GM21528 (cell line): ENCODE data around the gene LRBA.
"Not testable (repeated sequence)": the region's sequence is repeated elsewhere in the genome, so short reads cannot be mapped to it uniquely, and the experiment has no call there.

ENCODE experiments used
- ATAC-seq: cut with Tn5 transposase; IDR thresholded peaks from one replicate; pipeline ENCODE4 v1.9.1; 2021; ENCODE audit warnings: mild to moderate bottlenecking, moderate library complexity; ENCODE audit not compliant: unreplicated experiment, low FRiP score

Gene LRBA

GRCh38 chr4:150949342-150949741 is 65.7 kb downstream of the LRBA start:
- ATAC-seq, result no peak

DNA sequence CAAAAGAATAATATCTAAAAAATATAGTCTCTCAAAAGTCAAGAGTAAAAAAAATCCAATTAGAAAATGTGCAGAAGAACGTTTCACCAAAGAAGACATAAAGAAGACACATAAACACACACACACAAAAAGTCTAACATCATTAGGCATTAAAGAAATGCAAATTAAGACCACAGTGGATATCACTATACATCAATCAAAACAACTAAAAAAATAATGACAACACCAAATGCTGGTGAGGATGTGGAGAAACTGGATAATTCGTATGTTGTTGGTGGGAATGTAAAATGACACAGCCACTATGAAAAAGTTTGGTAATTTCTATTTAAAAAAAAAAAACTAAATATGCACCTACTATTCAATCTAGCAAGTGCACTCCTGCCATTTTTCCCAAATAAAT is 66.4 kb downstream of the LRBA start:
- no peak for ATAC-seq

- ATAC-seq, result no peak
Measured at GRCh38 chr4:150948074-150948473, 67.0 kb downstream of the LRBA start.

DNA sequence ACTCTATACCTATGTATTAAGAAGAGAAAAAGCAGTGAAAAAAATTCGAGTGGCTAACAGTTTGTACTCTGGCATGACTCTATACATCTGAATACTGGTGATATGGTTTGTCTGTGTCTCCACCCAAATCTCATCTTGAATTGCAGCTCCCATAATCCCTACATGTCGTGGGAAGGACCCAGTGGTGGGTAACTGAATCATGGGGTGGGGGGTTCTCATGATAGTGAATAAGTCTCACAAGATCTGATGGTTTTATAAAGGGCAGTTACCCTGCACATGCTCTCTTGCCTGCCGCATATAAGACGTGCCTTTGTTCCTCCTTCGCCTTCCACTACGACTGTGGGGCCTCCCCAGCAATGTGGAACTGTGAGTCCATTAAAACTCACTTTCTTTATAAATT is 70.4 kb downstream of the LRBA start:
- ATAC-seq, result no peak

- ATAC-seq, result no peak
Measured at GRCh38 chr4:150943818-150944217, 71.3 kb downstream of the LRBA start.

DNA sequence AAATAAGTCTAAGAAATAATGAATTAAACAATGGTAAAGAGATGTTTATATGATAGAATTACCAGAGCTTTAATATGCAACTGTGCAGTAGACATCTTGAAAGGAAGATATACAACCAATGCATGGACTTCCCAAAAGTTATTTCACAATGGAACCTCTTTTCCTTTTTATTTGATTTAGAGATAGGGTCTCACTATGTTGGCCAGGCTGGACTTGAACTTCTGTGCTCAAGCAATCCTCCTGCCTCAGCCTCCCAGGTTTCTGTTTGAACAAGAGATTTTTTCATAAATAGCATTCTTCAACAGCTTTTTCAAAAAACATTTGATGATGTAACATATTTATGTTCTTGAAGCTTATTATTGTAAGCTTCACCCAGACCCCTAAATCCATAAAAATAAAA is 72.0 kb downstream of the LRBA start:
- no peak for ATAC-seq

- no peak for ATAC-seq
Measured at GRCh38 chr4:150942539-150942938, 72.5 kb downstream of the LRBA start.

GRCh38 chr4:150940123-150940522 is 75.0 kb downstream of the LRBA start:
- ATAC-seq, result no peak

DNA sequence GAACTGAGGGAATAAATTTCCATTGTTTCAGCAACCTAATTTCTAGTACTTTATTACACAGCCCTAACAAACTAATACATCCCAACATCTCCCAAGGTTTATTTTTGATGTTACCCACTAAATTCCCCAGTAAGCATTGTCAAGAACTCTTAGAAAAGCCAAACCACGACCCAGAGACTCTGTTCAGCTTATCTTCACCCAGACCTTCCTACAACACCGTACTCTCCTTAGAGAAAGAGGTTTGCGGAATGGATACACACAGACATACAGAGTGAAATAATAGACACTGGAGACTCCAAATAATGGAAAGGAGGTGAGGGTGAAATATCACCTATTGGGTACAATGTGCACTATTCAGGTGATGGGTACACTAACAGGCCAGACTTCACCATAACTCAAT is 75.6 kb downstream of the LRBA start:
- no peak for ATAC-seq

DNA sequence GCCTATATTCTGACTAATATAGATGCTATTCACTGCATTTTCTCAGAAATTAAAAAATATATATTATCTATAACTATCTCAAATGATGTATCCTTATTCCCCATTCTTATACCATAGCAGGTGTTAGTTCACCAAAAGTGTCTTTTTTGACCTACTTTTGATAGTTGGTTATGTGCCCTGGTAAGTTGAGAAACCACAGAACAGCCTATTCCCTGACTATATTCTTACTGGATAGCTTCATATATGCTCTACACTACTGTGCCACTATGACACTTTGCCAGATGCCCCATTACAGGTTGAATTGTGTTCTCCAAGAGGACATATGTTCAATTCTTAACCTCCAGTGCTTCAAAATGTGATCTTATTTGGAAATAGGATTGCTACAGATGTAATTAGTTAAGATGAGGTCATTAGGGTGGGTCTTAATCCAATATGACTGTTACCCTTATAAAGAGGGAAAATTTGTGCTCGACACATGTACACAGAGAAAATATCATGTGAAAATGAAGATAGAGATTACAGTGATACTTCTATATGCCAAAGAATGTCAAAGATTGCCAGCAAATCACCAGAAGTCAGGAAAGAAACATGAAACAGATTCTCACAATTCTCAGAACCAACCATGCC is 76.1 kb downstream of the LRBA start:
- no peak for ATAC-seq

DNA sequence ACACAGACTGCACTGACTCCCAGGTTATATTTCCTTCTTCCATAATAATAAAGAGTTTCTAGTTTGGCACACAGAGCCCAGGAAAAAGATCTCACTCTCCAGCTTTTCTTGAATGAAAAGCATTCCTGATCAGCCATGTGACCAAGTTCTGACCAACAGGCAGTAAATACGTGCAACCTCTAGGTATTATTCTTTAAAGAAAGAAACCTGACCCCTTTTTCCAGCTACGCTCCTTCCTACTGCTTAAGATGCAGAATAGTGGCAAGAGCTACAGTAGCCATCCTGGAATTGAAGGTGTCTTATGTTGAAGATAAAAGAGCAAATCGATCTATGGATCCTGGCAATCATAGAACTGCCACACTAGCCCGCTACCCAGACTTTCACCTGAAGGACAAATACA is 76.7 kb downstream of the LRBA start:
- no peak for ATAC-seq

GRCh38 chr4:150934022-150934421 is 81.1 kb downstream of the LRBA start:
- no peak for ATAC-seq

GRCh38 chr4:150931796-150932195 is 83.3 kb downstream of the LRBA start:
- no peak for ATAC-seq

GRCh38 chr4:150931005-150931404 is 84.1 kb downstream of the LRBA start:
- no peak for ATAC-seq

GRCh38 chr4:150923945-150924344 is 91.1 kb downstream of the LRBA start:
- ATAC-seq, result no peak

DNA sequence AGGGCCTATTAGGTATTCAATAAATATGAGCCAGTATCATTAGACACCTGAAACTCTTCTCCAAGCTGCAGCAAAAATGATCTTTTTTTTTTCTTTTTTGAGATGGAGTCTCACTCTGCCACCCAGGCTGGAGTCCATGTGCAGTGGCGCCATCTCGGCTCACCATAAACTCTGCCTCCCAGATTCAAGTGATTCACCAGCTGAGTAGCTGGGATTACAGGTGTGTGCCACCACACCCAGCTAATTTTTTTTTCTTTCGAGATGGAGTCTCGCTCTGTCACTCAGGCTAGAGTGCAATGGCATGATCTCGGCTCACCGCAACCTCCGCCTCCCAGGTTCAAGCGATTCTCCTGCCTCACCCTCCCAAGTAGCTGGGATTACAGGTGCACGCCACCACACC is 93.6 kb downstream of the LRBA start:
- ATAC-seq, result not testable (repeated sequence)

DNA sequence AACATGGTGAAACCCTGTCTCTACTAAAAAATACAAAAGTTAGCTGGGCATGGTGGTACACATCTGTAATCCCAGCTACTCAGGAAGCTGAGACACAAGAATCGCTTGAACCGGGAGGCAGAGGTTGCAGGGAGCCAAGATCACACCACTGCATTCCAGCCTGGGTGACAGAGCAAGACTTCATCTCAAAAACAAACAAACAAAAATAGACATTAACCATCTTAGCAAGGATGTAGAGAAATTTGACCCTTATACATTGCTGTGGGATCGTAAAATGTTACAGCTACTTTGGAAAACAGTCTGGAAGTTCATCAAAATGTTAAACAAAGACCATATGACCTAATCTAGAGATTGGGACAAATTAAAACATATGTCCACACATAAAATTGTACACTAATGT is 96.5 kb downstream of the LRBA start:
- ATAC-seq, result not testable (repeated sequence)

DNA sequence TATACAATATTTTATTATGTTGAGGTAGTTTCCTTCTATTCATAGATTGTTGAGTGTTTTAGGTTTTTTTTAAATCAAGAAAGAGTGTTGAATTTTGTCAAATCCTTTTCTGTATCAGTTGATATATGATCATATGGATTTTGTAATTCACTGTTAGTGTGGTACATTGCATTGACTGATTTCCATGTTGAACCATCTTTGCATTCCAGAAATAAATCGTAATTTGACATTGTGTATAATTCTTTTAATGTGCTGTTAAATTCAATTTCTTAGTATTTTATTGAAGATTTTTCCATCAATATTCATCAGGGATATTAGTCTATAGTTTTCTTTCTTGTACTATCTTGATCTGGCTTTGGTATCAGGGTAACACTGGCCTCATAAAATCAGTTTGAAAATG is 103.8 kb downstream of the LRBA start:
- ATAC-seq, result no peak

GRCh38 chr4:150909116-150909515 is 106.0 kb downstream of the LRBA start:
- ATAC-seq, result no peak

GRCh38 chr4:150906987-150907633 is 108.0 kb downstream of the LRBA start:
- no peak for ATAC-seq

DNA sequence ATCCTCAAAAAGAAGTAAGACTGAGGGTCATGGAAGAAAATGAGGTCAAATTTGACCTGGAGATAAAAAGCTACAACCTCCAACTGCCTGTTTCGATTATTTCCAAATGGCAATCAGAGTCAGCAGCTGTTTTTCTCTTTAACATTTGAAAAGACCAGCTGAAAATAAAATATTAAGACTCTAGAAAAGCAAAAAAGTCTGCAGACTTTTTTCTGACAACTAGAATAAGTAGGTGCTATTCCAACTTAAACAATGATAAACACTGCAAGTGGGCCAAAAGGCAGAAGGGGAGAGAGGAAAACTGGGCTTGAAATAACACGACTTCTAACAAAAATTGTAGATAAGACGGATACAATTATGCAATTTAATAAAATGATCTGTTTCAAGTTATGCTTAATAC is 110.4 kb downstream of the LRBA start:
- ATAC-seq, result no peak

- no peak for ATAC-seq
Measured at GRCh38 chr4:150903603-150904002, 111.5 kb downstream of the LRBA start.

DNA sequence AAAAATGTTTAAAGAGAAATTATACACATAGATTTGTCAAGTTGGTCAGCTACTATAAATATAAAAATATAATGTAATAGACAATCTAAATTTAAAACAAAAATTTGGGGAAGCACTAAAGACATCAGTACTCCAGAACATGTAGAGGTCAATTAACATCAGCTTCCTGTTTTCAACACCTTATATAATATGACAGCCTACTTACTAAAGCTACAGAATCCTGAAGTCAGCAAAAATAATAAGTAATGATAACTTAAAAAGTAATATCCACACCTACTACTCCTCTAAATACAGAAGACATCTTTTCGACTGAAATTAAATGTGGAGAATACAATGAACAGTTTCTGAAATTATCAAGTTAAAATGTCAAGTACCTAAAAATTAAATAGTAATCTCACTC is 118.6 kb downstream of the LRBA start:
- no peak for ATAC-seq
